Astrocyte (in vitro differentiated cells and primary cell): Measurements from ENCODE around the gene FUT4. TPM values are rescaled to one million over a fixed set of nuclear protein-coding genes. Genes with fewer than 3 reads are reported as not detected.
A peak's percentile ranks its signal among the peaks of the same experiment; 100 is the strongest.

Experiments
- DNase-seq: peaks from one replicate; pipeline ENCODE4 v3.0.0-alpha.2; 2010; ENCODE audit warnings: low read depth
- FAIRE-seq: peaks from 2 replicates; lab custom pipeline; 2011; peaks lifted over from hg19 to GRCh38; lab: Jason Lieb, UNC
- H2AFZ ChIP-seq: 2 replicates; pipeline ENCODE4 v1.6.0; 2012; ENCODE audit warnings: low read depth, low read length, inconsistent platforms
- H3K27ac ChIP-seq: 2 replicates; pipeline ENCODE4 v1.5.1; 2011; ENCODE audit warnings: low read depth, low read length, inconsistent platforms
- H3K27me3 ChIP-seq: 2 replicates; pipeline ENCODE4 v1.6.0; 2011; ENCODE audit warnings: low read length, inconsistent platforms; ENCODE audit not compliant: insufficient read depth
- H3K36me3 ChIP-seq: 2 replicates; pipeline ENCODE4 v1.5.1; 2011; ENCODE audit warnings: low read length, inconsistent platforms; ENCODE audit not compliant: insufficient read depth
- H3K4me1 ChIP-seq: 2 replicates; pipeline ENCODE4 v1.5.1; 2011; ENCODE audit warnings: low read length, inconsistent platforms; ENCODE audit not compliant: insufficient read depth
- H3K4me2 ChIP-seq: 2 replicates; pipeline ENCODE4 v1.6.0; 2012; ENCODE audit warnings: low read length, inconsistent platforms
- H3K4me3 ChIP-seq: 2 replicates; pipeline ENCODE4 v1.5.1; 2011; ENCODE audit warnings: low read depth, mild to moderate bottlenecking, low read length, inconsistent platforms; ENCODE audit not compliant: insufficient read depth
- H3K79me2 ChIP-seq: 2 replicates; pipeline ENCODE4 v1.6.0; 2012; ENCODE audit warnings: mild to moderate bottlenecking, low read length, inconsistent platforms; ENCODE audit not compliant: insufficient read depth
- H3K9ac ChIP-seq: 2 replicates; pipeline ENCODE4 v1.6.0; 2012; ENCODE audit warnings: mild to moderate bottlenecking, low read length, inconsistent platforms
- H3K9me3 ChIP-seq: 2 replicates; pipeline ENCODE4 v1.5.1; 2012; ENCODE audit warnings: low read depth, mild to moderate bottlenecking, low read length, inconsistent platforms; ENCODE audit not compliant: insufficient read depth
- H4K20me1 ChIP-seq: 2 replicates; pipeline ENCODE4 v1.6.0; 2012; ENCODE audit warnings: low read length, inconsistent platforms; ENCODE audit not compliant: insufficient read depth
- H3K27ac Mint-ChIP-seq: one replicate; pipeline ENCODE4 v1.8.0; 2021; ENCODE audit warnings: mild to moderate bottlenecking, mixed read lengths; ENCODE audit not compliant: unreplicated experiment
- H3K27me3 Mint-ChIP-seq: one replicate; pipeline ENCODE4 v1.8.0; 2021; ENCODE audit warnings: low read depth, mixed read lengths; ENCODE audit not compliant: unreplicated experiment
- H3K36me3 Mint-ChIP-seq: one replicate; pipeline ENCODE4 v1.8.0; 2021; ENCODE audit warnings: low read depth, mixed read lengths; ENCODE audit not compliant: unreplicated experiment
- H3K4me1 Mint-ChIP-seq: one replicate; pipeline ENCODE4 v1.8.0; 2021; ENCODE audit warnings: low read depth, mixed read lengths; ENCODE audit not compliant: unreplicated experiment
- H3K4me3 Mint-ChIP-seq: one replicate; pipeline ENCODE4 v1.8.0; 2021; ENCODE audit warnings: mild to moderate bottlenecking, moderate library complexity, mixed read lengths; ENCODE audit not compliant: unreplicated experiment
- H3K9me3 Mint-ChIP-seq: one replicate; pipeline ENCODE4 v1.8.0; 2021; ENCODE audit warnings: mild to moderate bottlenecking, mixed read lengths; ENCODE audit not compliant: unreplicated experiment
- CTCF ChIP-seq: IDR thresholded peaks from 2 replicates; pipeline ENCODE4 v1.5.1; 2011; ENCODE audit warnings: low read depth, mild to moderate bottlenecking, inconsistent platforms, low read length, moderate library complexity; ENCODE audit not compliant: insufficient read depth
- EZH2 ChIP-seq: IDR thresholded peaks from 2 replicates; pipeline ENCODE4 v1.6.1; 2012; ENCODE audit warnings: mild to moderate bottlenecking, low read length, inconsistent platforms; ENCODE audit not compliant: insufficient read depth
- total RNA-seq: library from RNA; stranded (reverse); gene quantifications from 2 replicates; pipeline ENCODE4 v1.2.1, GENCODE V29; 2021

FUT4 gene
- total RNA-seq, 1 donor from 2014 or later, result 3.5 TPM

GRCh38 chr11:94528551-94528950, 15.2 kb upstream of the FUT4 start:
- no peak for DNase-seq
- no peak overlapping the region for H3K27ac ChIP-seq
- H3K9ac ChIP-seq, result no peak overlapping the region
- H4K20me1 ChIP-seq, result no peaks in the 10 kb centered on the region
- Mint-ChIP-seq H3K4me3 (no peak overlapping the region), H3K27me3 (no peaks in the 10 kb centered on the region), H3K4me1 (peaks cover 14% of the 10 kb centered on the region), H3K36me3 (no peaks in the 10 kb centered on the region), H3K9me3 (peaks cover 3% of the 10 kb centered on the region), H3K27ac (no peak overlapping the region)
- no peak overlapping the region for H3K4me2 ChIP-seq
- TF ChIP-seq CTCF (no peak), EZH2 (no peak)
- H3K9me3 ChIP-seq, result no peaks in the 10 kb centered on the region
- H3K4me3 ChIP-seq, result no peak overlapping the region
- no peak overlapping the region for H2AFZ ChIP-seq
- no peaks in the 10 kb centered on the region for H3K4me1 ChIP-seq
- no peaks in the 10 kb centered on the region for H3K27me3 ChIP-seq
- no peaks in the 10 kb centered on the region for H3K36me3 ChIP-seq
- no peaks in the 10 kb centered on the region for H3K79me2 ChIP-seq
- peak; percentile 23 for FAIRE-seq

GRCh38 chr11:94532211-94532610, 11.5 kb upstream of the FUT4 start:
- Histone ChIP-seq H3K36me3 (no peaks in the 10 kb centered on the region), H3K4me2 (no peak overlapping the region)

More at GRCh38 chr11:94532211-94532610, 11.5 kb upstream of the FUT4 start:
- Histone ChIP-seq H3K4me3 (no peak overlapping the region), H3K9me3 (no peaks in the 10 kb centered on the region), H3K27ac (no peak overlapping the region), H4K20me1 (no peaks in the 10 kb centered on the region), H2AFZ (no peak overlapping the region), H3K79me2 (no peaks in the 10 kb centered on the region), H3K27me3 (no peaks in the 10 kb centered on the region), H3K4me1 (no peaks in the 10 kb centered on the region), H3K9ac (no peak overlapping the region)
- FAIRE-seq (no peak), DNase-seq (no peak)
- no peak overlapping the region for H3K4me3 Mint-ChIP-seq
- TF ChIP-seq EZH2, result no peak
- TF ChIP-seq CTCF, result no peak
- no peaks in the 10 kb centered on the region for H3K27me3 Mint-ChIP-seq
- H3K9me3 Mint-ChIP-seq, result peaks cover 2% of the 10 kb centered on the region
- no peaks in the 10 kb centered on the region for H3K36me3 Mint-ChIP-seq
- peaks cover 4% of the 10 kb centered on the region for H3K4me1 Mint-ChIP-seq
- no peak overlapping the region for H3K27ac Mint-ChIP-seq
